CD14-positive monocyte (primary cell): ENCODE data around the gene CACNA1B. TPM values are rescaled to one million over a fixed set of nuclear protein-coding genes. Genes with fewer than 3 reads are reported as not detected.

ENCODE experiments used
- DNase-seq, 3 donors: peaks; one replicate each; pipeline ENCODE4 v3.0.0-alpha.2; 2011 to 2022
- H2AFZ ChIP-seq: 2 replicates; pipeline ENCODE4 v1.6.0; 2012; ENCODE audit warnings: mild to moderate bottlenecking, low read depth, low read length, inconsistent platforms; ENCODE audit not compliant: insufficient read depth, poor library complexity, severe bottlenecking
- H3K27ac ChIP-seq, 2 donors: 1 replicate in 1 of 2; 2 replicates in 1 of 2; pipeline ENCODE4 v1.5.1; 2012 to 2013; ENCODE audit warnings: low read length in 2 of 2, control low read depth in 1 of 2, inconsistent platforms in 1 of 2, low read depth in 1 of 2, mild to moderate bottlenecking in 1 of 2
- H3K27me3 ChIP-seq, 2 donors: one replicate each; pipeline versions ENCODE4 v1.6.0 to v1.6.1; 2011 to 2013; ENCODE audit warnings: low read length in 2 of 2; ENCODE audit not compliant: control insufficient read depth in 2 of 2, insufficient read depth in 2 of 2
- H3K36me3 ChIP-seq, 2 donors: replicated peaks in 1 of 2; 1 replicate in 1 of 2; 2 replicates in 1 of 2; pipeline versions ENCODE4 v1.5.1 to v1.6.1; 2012 to 2013; ENCODE audit warnings: low read length in 2 of 2, control low read depth in 1 of 2, inconsistent platforms in 1 of 2, mild to moderate bottlenecking in 1 of 2; ENCODE audit not compliant: insufficient read depth in 2 of 2, control insufficient read depth in 1 of 2
- H3K4me1 ChIP-seq, 2 donors: 1 replicate in 1 of 2; 2 replicates in 1 of 2; pipeline versions ENCODE4 v1.5.1 to v1.6.1; 2012 to 2013; ENCODE audit warnings: low read length in 2 of 2, control low read depth in 1 of 2, inconsistent platforms in 1 of 2, mild to moderate bottlenecking in 1 of 2, moderate library complexity in 1 of 2; ENCODE audit not compliant: insufficient read depth in 2 of 2, control insufficient read depth in 1 of 2
- H3K4me2 ChIP-seq: replicated peaks from 2 replicates; pipeline ENCODE3; 2012; ENCODE audit warnings: low read length, moderate library complexity, mild to moderate bottlenecking; ENCODE audit not compliant: poor library complexity, severe bottlenecking; ENCODE audit errors: extremely low read depth
- H3K4me3 ChIP-seq, 3 experiments: fragments of 200-600 bp in 1 of 3; sonication (generic) in 1 of 3; replicated peaks in 1 of 3; 1 replicate in 2 of 3; 2 replicates in 1 of 3; pipeline ENCODE4 v1.5.1; 2011 to 2013; ENCODE audit warnings: low read length in 3 of 3, mild to moderate bottlenecking in 3 of 3, control low read depth in 2 of 3, low read depth in 2 of 3, inconsistent platforms in 1 of 3, moderate library complexity in 1 of 3
- H3K79me2 ChIP-seq: 2 replicates; pipeline ENCODE4 v1.6.0; 2012; ENCODE audit warnings: mild to moderate bottlenecking, control low read depth, inconsistent platforms, low read length, moderate library complexity; ENCODE audit not compliant: insufficient read depth
- H3K9ac ChIP-seq: 2 replicates; pipeline ENCODE4 v1.6.0; 2017; ENCODE audit warnings: low read length, mild to moderate bottlenecking; ENCODE audit not compliant: insufficient read depth, poor library complexity, severe bottlenecking
- H3K9me3 ChIP-seq, 2 donors: replicated peaks in 1 of 2; 1 replicate in 1 of 2; 2 replicates in 1 of 2; pipeline versions ENCODE4 v1.5.1 to v1.6.1; 2012 to 2013; ENCODE audit warnings: low read length in 2 of 2, control low read depth in 1 of 2; ENCODE audit not compliant: control insufficient read depth in 1 of 2, insufficient read depth in 1 of 2
- H4K20me1 ChIP-seq: 2 replicates; pipeline ENCODE4 v1.6.0; 2012; ENCODE audit warnings: mild to moderate bottlenecking, low read length, control low read depth, moderate library complexity; ENCODE audit not compliant: insufficient read depth
- H3K27ac Mint-ChIP-seq, 7 donors: one replicate each; pipeline ENCODE4 v1.8.0; 2020; ENCODE audit warnings: mild to moderate bottlenecking in 7 of 7, mixed read lengths in 7 of 7, moderate library complexity in 6 of 7, inconsistent platforms in 2 of 7
- H3K27me3 Mint-ChIP-seq, 3 donors: one replicate each; pipeline ENCODE4 v1.8.0; 2021 to 2022; ENCODE audit warnings: low read depth in 3 of 3, mild to moderate bottlenecking in 3 of 3, mixed read lengths in 3 of 3, moderate library complexity in 3 of 3, inconsistent platforms in 1 of 3
- H3K36me3 Mint-ChIP-seq, 2 donors: one replicate each; pipeline ENCODE4 v1.8.0; 2020; ENCODE audit warnings: mixed read lengths in 2 of 2, inconsistent platforms in 1 of 2, mild to moderate bottlenecking in 1 of 2
- H3K4me1 Mint-ChIP-seq: one replicate; pipeline ENCODE4 v1.8.0; 2020; ENCODE audit warnings: mild to moderate bottlenecking, mixed read lengths
- H3K4me3 Mint-ChIP-seq, 2 donors: one replicate each; pipeline ENCODE4 v1.8.0; 2020; ENCODE audit warnings: mild to moderate bottlenecking in 2 of 2, mixed read lengths in 2 of 2, moderate library complexity in 1 of 2
- H3K9me3 Mint-ChIP-seq, 7 donors: one replicate each; pipeline ENCODE4 v1.8.0; 2020 to 2022; ENCODE audit warnings: mixed read lengths in 7 of 7, mild to moderate bottlenecking in 6 of 7, moderate library complexity in 6 of 7, inconsistent platforms in 2 of 7
- CTCF ChIP-seq: fragments of 200-600 bp; IDR thresholded peaks from one replicate; pipeline ENCODE4 v1.8.0; 2022; ENCODE audit warnings: antibody characterized with exemption, mild to moderate bottlenecking
- WGBS: methylation state at CpG from one replicate; pipeline ENCODE4 v1.1.5; 2013; ENCODE audit warnings: missing lambda C conversion rate; ENCODE audit not compliant: insufficient coverage; 5-methylcytosine and 5-hydroxymethylcytosine counted together
- intact Hi-C, 2 donors: fragments of 100-400 bp; cut with micrococcal nuclease; formaldehyde crosslinking; loops; one replicate each; pipeline versions ENCODE4 v1.15.0 to v1.15.1; 2023
- polyA plus RNA-seq, 3 donors: library from polyadenylated mRNA; depleted of rRNA in 1 of 3; unstranded in 2 of 3; stranded (reverse) in 1 of 3; fragments of 300-500 nt in 2 of 3; fragments of >200 nt in 1 of 3; fragmentation: Illumina TruSeq in 2 of 3; gene quantifications; 1 replicate in 2 of 3; 2 replicates in 1 of 3; pipeline ENCODE4 v1.2.3, GENCODE V29; 2012 to 2021

Gene CACNA1B
- polyA plus RNA-seq, 3 donors: not detected

GRCh38 chr9:137853392-137853995 is 24.1 kb upstream of the CACNA1B start:
- no peak overlapping the region for H3K9ac ChIP-seq
- H3K9me3 Mint-ChIP-seq: peaks cover 17 to 43% (median 41%) of the 10 kb centered on the region in 7 donors
- intact Hi-C loops: no loop called here
- no peaks in the 10 kb centered on the region for H3K79me2 ChIP-seq
- H2AFZ ChIP-seq: no peak overlapping the region
- WGBS: no CpG with 5 or more reads among the region's 1 CpG
- peak overlapping the region in 1 of 7 donors; percentile 10 for H3K27ac Mint-ChIP-seq
- H3K27me3 ChIP-seq: no peaks in the 10 kb centered on the region
- TF ChIP-seq CTCF: no peak
- H3K4me3 ChIP-seq: no peak overlapping the region
- H3K27ac ChIP-seq: no peak overlapping the region
- peaks cover 22 to 27% of the 10 kb centered on the region in 2 donors for H3K9me3 ChIP-seq
- H3K27me3 Mint-ChIP-seq: peaks cover 0 to 4% (median 4%) of the 10 kb centered on the region in 3 donors
- H4K20me1 ChIP-seq: no peaks in the 10 kb centered on the region
- no peak overlapping the region for H3K4me3 Mint-ChIP-seq
- H3K4me2 ChIP-seq: no peak overlapping the region
- no peaks in the 10 kb centered on the region for H3K4me1 ChIP-seq
- no peaks in the 10 kb centered on the region for H3K4me1 Mint-ChIP-seq
- no peaks in the 10 kb centered on the region for H3K36me3 Mint-ChIP-seq
- no peak for DNase-seq
- H3K36me3 ChIP-seq: no peaks in the 10 kb centered on the region

- Mint-ChIP-seq H3K27ac (no peak overlapping the region), H3K36me3 (no peaks in the 10 kb centered on the region), H3K27me3 (peaks cover 3 to 5% (median 4%) of the 10 kb centered on the region in 3 donors), H3K4me3 (no peak overlapping the region), H3K9me3 (peaks cover 20 to 55% (median 44%) of the 10 kb centered on the region in 7 donors), H3K4me1 (no peaks in the 10 kb centered on the region)
- H3K9me3 ChIP-seq: peaks cover 21 to 27% of the 10 kb centered on the region in 2 donors
- no peaks in the 10 kb centered on the region for H4K20me1 ChIP-seq
- no peak overlapping the region for H3K9ac ChIP-seq
- H3K27ac ChIP-seq: no peak overlapping the region
- H3K36me3 ChIP-seq: no peaks in the 10 kb centered on the region
- no peaks in the 10 kb centered on the region for H3K4me1 ChIP-seq
- no peak overlapping the region for H3K4me2 ChIP-seq
- DNase-seq: no peak
- no peaks in the 10 kb centered on the region for H3K79me2 ChIP-seq
- no peaks in the 10 kb centered on the region for H3K27me3 ChIP-seq
- intact Hi-C loops: no loop called here
- H3K4me3 ChIP-seq: no peak overlapping the region
- H2AFZ ChIP-seq: no peak overlapping the region
- WGBS: 100% methylated on average over 1 of the region's 1 CpG
- TF ChIP-seq CTCF: no peak
Observed at GRCh38 chr9:137860361-137860760, 17.2 kb upstream of the CACNA1B start.
